ENCODE results near the gene SHMT1. TPM values are rescaled to one million over a fixed set of nuclear protein-coding genes. Genes with fewer than 3 reads are reported as not detected.
"Not testable (repeated sequence)": the region's sequence is repeated elsewhere in the genome, so short reads cannot be mapped to it uniquely, and the experiment has no call there.

SHMT1 gene
- polyA plus RNA-seq, 3 donors: 4.2 to 17.9 (median 16.6) TPM

DNA sequence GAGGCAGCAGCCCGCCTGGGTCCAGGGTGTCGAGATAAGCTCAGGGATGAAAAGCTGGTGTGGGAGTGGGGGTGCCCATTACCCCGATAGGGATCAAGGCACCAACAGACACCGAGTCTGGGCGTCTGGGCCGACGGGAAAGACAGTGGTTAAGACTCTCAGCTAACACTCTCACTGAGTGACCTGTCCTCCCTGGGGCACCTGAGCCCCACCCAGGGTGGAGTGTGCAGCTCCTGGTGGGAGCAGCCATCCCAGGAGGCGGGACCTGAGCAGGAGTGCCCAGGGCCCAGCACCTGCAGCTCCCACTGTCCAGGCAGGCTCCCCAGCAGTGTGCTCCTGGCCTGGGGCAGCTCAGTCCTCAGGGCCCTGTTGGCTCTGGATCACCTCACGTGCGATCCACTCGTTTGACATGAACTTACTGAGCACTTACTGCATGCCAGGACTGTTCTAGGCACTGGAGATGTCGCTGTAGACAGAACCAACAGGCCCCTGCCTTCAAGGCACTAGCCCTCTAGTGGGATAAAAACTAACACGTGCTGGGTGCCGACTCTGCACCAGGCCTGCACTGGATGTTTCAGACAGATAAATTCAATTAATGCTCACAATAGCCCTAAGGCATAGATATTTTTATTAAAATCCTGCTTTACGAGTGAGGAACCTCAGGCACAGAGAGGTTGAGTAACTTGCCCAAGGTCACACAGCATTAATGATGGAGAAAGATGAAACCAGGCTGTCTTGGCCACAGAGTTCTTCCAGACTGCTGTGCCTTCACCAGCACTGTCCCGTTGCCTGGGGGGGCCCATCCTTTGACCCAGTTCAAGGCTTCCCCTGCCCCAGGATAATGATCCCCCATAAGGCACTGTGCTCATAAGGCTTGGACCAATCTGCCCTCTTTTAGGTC is 16.1 kb upstream of the SHMT1 start:
- H3K4me3 ChIP-seq (replicated peaks in 1 of 3; ENCODE audit: low read depth in 2 of 3, low read length in 3 of 3): no peak overlapping the region
- no peak overlapping the region for H2AFZ ChIP-seq (ENCODE audit: insufficient read depth, low read depth, low read length, poor library complexity, severe bottlenecking)
- H3K79me2 ChIP-seq (ENCODE audit: insufficient read depth, low read length): no peaks in the 10 kb centered on the region
- peaks cover 7% of the 10 kb centered on the region in 2 donors for H3K9me3 ChIP-seq (replicated peaks in 1 of 2; ENCODE audit: control insufficient read depth in 1 of 2, insufficient read depth in 1 of 2, low read length in 2 of 2)
- Mint-ChIP-seq H3K27me3 (ENCODE audit: low read depth in 3 of 3) (peaks cover 34 to 53% (median 45%) of the 10 kb centered on the region in 3 donors), H3K4me1 (peaks cover 16% of the 10 kb centered on the region), H3K27ac (no peak overlapping the region), H3K36me3 (peaks cover 4% of the 10 kb centered on the region in 2 donors), H3K9me3 (peaks cover 7 to 16% (median 10%) of the 10 kb centered on the region in 7 donors), H3K4me3 (peak overlapping the region in 1 of 2 donors; percentile 11)
- WGBS (ENCODE audit: insufficient coverage): 95% methylated on average over 9 of the region's 16 CpGs
- peaks cover 22 to 26% of the 10 kb centered on the region in 2 donors for H3K4me1 ChIP-seq (ENCODE audit: control insufficient read depth in 1 of 2, insufficient read depth in 2 of 2, low read length in 2 of 2)
- no peak for TF ChIP-seq CTCF (IDR thresholded peaks at IDR 0.05)
- no peaks in the 10 kb centered on the region for H3K36me3 ChIP-seq (replicated peaks in 1 of 2; ENCODE audit: control insufficient read depth in 1 of 2, insufficient read depth in 2 of 2, low read length in 2 of 2)
- intact Hi-C loops (cut with micrococcal nuclease): no loop called here
- no peak overlapping the region for H3K4me2 ChIP-seq (replicated peaks; ENCODE audit: extremely low read depth, low read length, poor library complexity, severe bottlenecking)
- H3K27ac ChIP-seq (ENCODE audit: low read depth in 1 of 2, low read length in 2 of 2): no peak overlapping the region
- H4K20me1 ChIP-seq (ENCODE audit: insufficient read depth, low read length): no peaks in the 10 kb centered on the region
- DNase-seq: no peak
- H3K9ac ChIP-seq (ENCODE audit: insufficient read depth, low read length, poor library complexity, severe bottlenecking): no peak overlapping the region
- H3K27me3 ChIP-seq (ENCODE audit: control insufficient read depth in 2 of 2, insufficient read depth in 2 of 2, low read length in 2 of 2): peaks cover 0 to 31% of the 10 kb centered on the region in 2 donors

DNA sequence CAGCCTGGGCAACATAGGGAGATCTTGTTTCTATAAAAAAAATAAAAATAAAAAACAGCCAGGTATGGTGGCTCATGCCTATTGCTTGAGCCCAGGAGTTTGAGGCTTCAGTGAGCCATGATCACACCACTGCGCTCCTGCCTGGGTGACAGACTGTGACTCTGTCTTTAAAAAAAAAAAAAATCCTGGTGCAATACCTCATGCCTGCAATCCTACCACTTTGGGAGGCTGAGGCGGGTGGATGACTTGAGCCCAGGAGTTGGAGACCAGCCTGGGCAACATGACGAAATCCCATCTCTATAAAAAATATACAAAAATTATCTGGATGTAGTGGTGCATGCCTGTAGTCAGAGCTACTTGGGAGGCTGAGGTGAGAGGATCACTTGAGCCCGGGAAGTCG is 15.3 kb upstream of the SHMT1 start:
- H3K27ac Mint-ChIP-seq: peak overlapping the region in 1 of 7 donors; percentile 36
- Histone ChIP-seq H3K27me3 (ENCODE audit: control insufficient read depth in 2 of 2, insufficient read depth in 2 of 2, low read length in 2 of 2) (peaks cover 0 to 26% of the 10 kb centered on the region in 2 donors), H3K4me1 (ENCODE audit: control insufficient read depth in 1 of 2, insufficient read depth in 2 of 2, low read length in 2 of 2) (peaks cover 22 to 26% of the 10 kb centered on the region in 2 donors)
- H3K9me3 ChIP-seq (replicated peaks in 1 of 2; ENCODE audit: control insufficient read depth in 1 of 2, insufficient read depth in 1 of 2, low read length in 2 of 2); DNase-seq; H2AFZ ChIP-seq (ENCODE audit: insufficient read depth, low read depth, low read length, poor library complexity, severe bottlenecking); H3K9ac ChIP-seq (ENCODE audit: insufficient read depth, low read length, poor library complexity, severe bottlenecking); H3K79me2 ChIP-seq (ENCODE audit: insufficient read depth, low read length); H3K4me3 Mint-ChIP-seq; H3K36me3 ChIP-seq (replicated peaks in 1 of 2; ENCODE audit: control insufficient read depth in 1 of 2, insufficient read depth in 2 of 2, low read length in 2 of 2); H3K4me3 ChIP-seq (replicated peaks in 1 of 3; ENCODE audit: low read depth in 2 of 3, low read length in 3 of 3); intact Hi-C loops (cut with micrococcal nuclease); H3K4me2 ChIP-seq (replicated peaks; ENCODE audit: extremely low read depth, low read length, poor library complexity, severe bottlenecking); H3K27ac ChIP-seq (ENCODE audit: low read depth in 1 of 2, low read length in 2 of 2); H4K20me1 ChIP-seq (ENCODE audit: insufficient read depth, low read length); H3K36me3 Mint-ChIP-seq: not testable (repeated sequence)
- peaks cover 16% of the 10 kb centered on the region for H3K4me1 Mint-ChIP-seq
- 100% methylated on average over 1 of the region's 5 CpGs for WGBS (ENCODE audit: insufficient coverage)
- H3K27me3 Mint-ChIP-seq (ENCODE audit: low read depth in 3 of 3): peaks cover 27 to 44% (median 38%) of the 10 kb centered on the region in 3 donors
- peaks cover 7 to 18% (median 10%) of the 10 kb centered on the region in 7 donors for H3K9me3 Mint-ChIP-seq

All from CD14-positive monocyte (primary cell).